Measurements from ENCODE around the gene ABCC6.
"Not testable (repeated sequence)": the region's sequence is repeated elsewhere in the genome, so short reads cannot be mapped to it uniquely, and the experiment has no call there.

Gene ABCC6

GRCh38 chr16:16221382-16221781 is 1.9 kb downstream of the ABCC6 start:
- DNase-seq = not testable (repeated sequence)

- DNase-seq = not testable (repeated sequence)
Observed at GRCh38 chr16:16220449-16220848, 2.8 kb downstream of the ABCC6 start.

GRCh38 chr16:16218787-16219186 is 4.5 kb downstream of the ABCC6 start:
- DNase-seq = not testable (repeated sequence)

- not testable (repeated sequence) for DNase-seq
Observed at GRCh38 chr16:16218349-16218748, 4.9 kb downstream of the ABCC6 start.

GRCh38 chr16:16213863-16214293 is 9.4 kb downstream of the ABCC6 start:
- not testable (repeated sequence) for DNase-seq

- DNase-seq = not testable (repeated sequence)
Observed at GRCh38 chr16:16211404-16211803, 11.9 kb downstream of the ABCC6 start.

- not testable (repeated sequence) for DNase-seq
Observed at GRCh38 chr16:16208461-16208860, 14.8 kb downstream of the ABCC6 start.

- DNase-seq = not testable (repeated sequence)
Observed at GRCh38 chr16:16207787-16208334, 15.4 kb downstream of the ABCC6 start.

GRCh38 chr16:16207097-16207786 is 16.1 kb downstream of the ABCC6 start:
- DNase-seq = not testable (repeated sequence)

GRCh38 chr16:16205864-16206263 is 17.4 kb downstream of the ABCC6 start:
- not testable (repeated sequence) for DNase-seq

- DNase-seq = not testable (repeated sequence)
Observed at GRCh38 chr16:16204552-16204951, 18.7 kb downstream of the ABCC6 start.

GRCh38 chr16:16203494-16203893 is 19.8 kb downstream of the ABCC6 start:
- not testable (repeated sequence) for DNase-seq

- DNase-seq = not testable (repeated sequence)
Observed at GRCh38 chr16:16202400-16203143, 20.7 kb downstream of the ABCC6 start.

GRCh38 chr16:16201880-16202279 is 21.4 kb downstream of the ABCC6 start:
- DNase-seq = not testable (repeated sequence)

- DNase-seq = not testable (repeated sequence)
Observed at GRCh38 chr16:16200391-16200790, 22.9 kb downstream of the ABCC6 start.

- DNase-seq = not testable (repeated sequence)
Observed at GRCh38 chr16:16199428-16199827, 23.9 kb downstream of the ABCC6 start.

GRCh38 chr16:16197966-16198365 is 25.3 kb downstream of the ABCC6 start:
- no peak for DNase-seq

GRCh38 chr16:16197331-16197730 is 26.0 kb downstream of the ABCC6 start:
- no peak for DNase-seq

- DNase-seq = no peak
Observed at GRCh38 chr16:16196099-16196498, 27.2 kb downstream of the ABCC6 start.

GRCh38 chr16:16191493-16192167 is 31.7 kb downstream of the ABCC6 start:
- DNase-seq = no peak

GRCh38 chr16:16190966-16191365 is 32.3 kb downstream of the ABCC6 start:
- DNase-seq = not testable (repeated sequence)

GRCh38 chr16:16190546-16190945 is 32.7 kb downstream of the ABCC6 start:
- DNase-seq = no peak

GRCh38 chr16:16189842-16190241 is 33.5 kb downstream of the ABCC6 start:
- no peak for DNase-seq
